Fibroblast of lung (primary cell): Measurements from ENCODE around the gene TAOK2. TPM values are rescaled to one million over a fixed set of nuclear protein-coding genes. Genes with fewer than 3 reads are reported as not detected.

Experiments
- DNase-seq, 2 donors: peaks; one replicate each; pipeline versions ENCODE4 v3.0.0 to v3.0.0-alpha.2; 2010; ENCODE audit warnings: low read depth in 2 of 2
- H2AFZ ChIP-seq: 2 replicates; pipeline ENCODE4 v1.5.1; 2012; ENCODE audit warnings: low read length, control low read depth, inconsistent platforms
- H3K27ac ChIP-seq: 2 replicates; pipeline ENCODE4 v1.5.1; 2011; ENCODE audit warnings: low read length, control low read depth; ENCODE audit not compliant: insufficient read depth
- H3K27me3 ChIP-seq: 2 replicates; pipeline ENCODE4 v1.5.1; 2011; ENCODE audit warnings: mild to moderate bottlenecking, low read length; ENCODE audit not compliant: control insufficient read depth, insufficient read depth
- H3K36me3 ChIP-seq: 2 replicates; pipeline ENCODE4 v1.5.1; 2011; ENCODE audit warnings: low read length; ENCODE audit not compliant: control insufficient read depth, insufficient read depth
- H3K4me1 ChIP-seq: 2 replicates; pipeline ENCODE4 v1.5.1; 2011; ENCODE audit warnings: low read length; ENCODE audit not compliant: control insufficient read depth, insufficient read depth; ENCODE audit errors: extremely low read depth
- H3K4me2 ChIP-seq: 2 replicates; pipeline ENCODE4 v1.5.1; 2011; ENCODE audit warnings: low read length, control low read depth; ENCODE audit not compliant: insufficient read depth; ENCODE audit errors: extremely low read depth
- H3K4me3 ChIP-seq, 4 experiments: fragments of 200-600 bp in 1 of 4; sonication (generic) in 1 of 4; replicated peaks in 1 of 4; 2 replicates each; pipeline ENCODE4 v1.5.1; 2011 to 2016; ENCODE audit warnings: low read length in 4 of 4, low read depth in 3 of 4, mild to moderate bottlenecking in 3 of 4, control low read depth in 2 of 4, inconsistent platforms in 1 of 4, mixed read lengths in 1 of 4; ENCODE audit not compliant: insufficient read depth in 1 of 4; ENCODE audit errors: control extremely low read depth in 1 of 4
- H3K79me2 ChIP-seq: 2 replicates; pipeline ENCODE4 v1.5.1; 2012; ENCODE audit warnings: mild to moderate bottlenecking, low read length, inconsistent platforms; ENCODE audit not compliant: control insufficient read depth, insufficient read depth
- H3K9ac ChIP-seq: 2 replicates; pipeline ENCODE4 v1.5.1; 2011; ENCODE audit warnings: mild to moderate bottlenecking, low read length, control low read depth; ENCODE audit not compliant: insufficient read depth
- H3K9me3 ChIP-seq: 2 replicates; pipeline ENCODE4 v1.5.1; 2012; ENCODE audit warnings: low read depth, low read length; ENCODE audit not compliant: control insufficient read depth, insufficient read depth
- H4K20me1 ChIP-seq: 2 replicates; pipeline ENCODE4 v1.5.1; 2011; ENCODE audit warnings: low read length; ENCODE audit not compliant: control insufficient read depth, insufficient read depth; ENCODE audit errors: extremely low read depth
- CTCF ChIP-seq, 2 donors: IDR thresholded peaks in 1 of 2; conservative IDR thresholded peaks in 1 of 2; 1 replicate in 1 of 2; 2 replicates in 1 of 2; pipeline ENCODE4 v1.5.1; 2011 to 2012; ENCODE audit warnings: low read length in 2 of 2, control low read depth in 1 of 2, inconsistent platforms in 1 of 2, low read depth in 1 of 2, mild to moderate bottlenecking in 1 of 2
- EZH2 ChIP-seq: IDR thresholded peaks from 2 replicates; pipeline ENCODE4 v1.5.1; 2012; ENCODE audit warnings: low read length, control low read depth, mild to moderate bottlenecking; ENCODE audit errors: missing control alignments
- polyA plus RNA-seq, 2 donors: library from polyadenylated mRNA; depleted of rRNA in 1 of 2; stranded (reverse) in 1 of 2; unstranded in 1 of 2; fragments of >200 nt; gene quantifications; 2 replicates each; pipeline ENCODE4 v1.2.1, GENCODE V29; 2011 to 2012; ENCODE audit warnings: missing spikeins in 1 of 2
- total RNA-seq: library from RNA; depleted of rRNA; stranded (reverse); fragments of >200 nt; gene quantifications from 2 replicates; pipeline ENCODE4 v1.2.1, GENCODE V29; 2014

Gene TAOK2
- total and polyA plus RNA-seq, 2 donors (not counting 1 experiment from before 2014, with no cell fraction given), result 12.3 to 41.3 TPM

- peaks cover 10% of the 10 kb centered on the region for H3K27me3 ChIP-seq
Observed at GRCh38 chr16:30022887-30023286, 49.2 kb downstream of the TAOK2 start, which contains the start of gene C16orf92. Gene C16orf92, plus strand, starts transcription at chr16:30023198. Its CDS starts 143 bp downstream, at chr16:30023341.

GRCh38 chr16:30023586-30023985 is 49.9 kb downstream of the TAOK2 start:
- no peak overlapping the region for H2AFZ ChIP-seq
- no peak overlapping the region for H3K4me3 ChIP-seq
- no peak for TF ChIP-seq CTCF (conservative IDR thresholded peaks at IDR 0.05 in 1 of 2, IDR thresholded peaks at IDR 0.05 in 1 of 2; ENCODE audit: low read depth in 1 of 2, low read length in 2 of 2)
- no peak for TF ChIP-seq EZH2
- DNase-seq, result no peak
- H3K36me3 ChIP-seq, result no peaks in the 10 kb centered on the region
- H3K27me3 ChIP-seq, result peaks cover 17% of the 10 kb centered on the region
- no peaks in the 10 kb centered on the region for H3K79me2 ChIP-seq
- no peaks in the 10 kb centered on the region for H3K4me1 ChIP-seq
- no peak overlapping the region for H3K9ac ChIP-seq
- no peak overlapping the region for H3K27ac ChIP-seq
- H3K4me2 ChIP-seq, result no peak overlapping the region
- H4K20me1 ChIP-seq, result no peaks in the 10 kb centered on the region
- no peaks in the 10 kb centered on the region for H3K9me3 ChIP-seq

More at GRCh38 chr16:30022887-30023286, 49.2 kb downstream of the TAOK2 start, which contains the start of gene C16orf92:
- Histone ChIP-seq H3K4me1 (no peaks in the 10 kb centered on the region), H3K4me2 (no peak within 1 kb of the TSS), H3K9ac (no peak within 1 kb of the TSS), H2AFZ (no peak within 1 kb of the TSS), H3K79me2 (no peaks in the 10 kb centered on the region), H3K27ac (no peak within 1 kb of the TSS), H3K36me3 (no peaks in the 10 kb centered on the region), H3K9me3 (no peaks in the 10 kb centered on the region), H3K4me3 (no peak within 1 kb of the TSS), H4K20me1 (no peaks in the 10 kb centered on the region)
- no peak for DNase-seq
- TF ChIP-seq EZH2 (no peak), CTCF (conservative IDR thresholded peaks at IDR 0.05 in 1 of 2, IDR thresholded peaks at IDR 0.05 in 1 of 2; ENCODE audit: low read depth in 1 of 2, low read length in 2 of 2) (no peak)

DNA sequence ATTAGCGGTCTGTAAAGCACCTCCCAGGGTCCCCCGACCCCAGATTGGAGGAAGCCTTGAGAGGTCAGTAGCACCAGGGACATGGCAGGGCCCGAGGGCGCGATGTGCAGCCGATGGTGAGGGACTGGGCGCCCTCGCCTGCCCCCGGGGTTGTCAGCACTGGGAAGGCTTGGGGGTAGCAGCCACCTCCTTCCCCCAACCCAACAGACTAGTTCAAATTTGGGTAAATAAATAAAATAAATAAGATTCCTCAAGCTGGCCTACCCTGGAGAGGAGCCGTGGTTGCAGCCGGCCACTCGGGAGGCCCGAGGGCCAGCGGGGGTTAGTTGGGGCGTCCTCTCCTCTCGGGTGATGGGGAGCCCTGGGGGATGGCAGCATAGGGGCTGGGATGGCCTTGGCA is 50.8 kb downstream of the TAOK2 start:
- Histone ChIP-seq H3K4me2 (no peak overlapping the region), H4K20me1 (no peaks in the 10 kb centered on the region), H3K79me2 (no peaks in the 10 kb centered on the region), H3K27me3 (peaks cover 25% of the 10 kb centered on the region), H3K9ac (no peak overlapping the region), H3K27ac (no peak overlapping the region), H3K9me3 (no peaks in the 10 kb centered on the region), H3K4me3 (no peak overlapping the region), H3K4me1 (no peaks in the 10 kb centered on the region), H3K36me3 (no peaks in the 10 kb centered on the region), H2AFZ (no peak overlapping the region)
- no peak for TF ChIP-seq CTCF (conservative IDR thresholded peaks at IDR 0.05 in 1 of 2, IDR thresholded peaks at IDR 0.05 in 1 of 2; ENCODE audit: low read depth in 1 of 2, low read length in 2 of 2)
- no peak for TF ChIP-seq EZH2
- DNase-seq, result no peak
